Smooth muscle cell (in vitro differentiated cells): ENCODE data around the gene C14orf39. TPM values are rescaled to one million over a fixed set of nuclear protein-coding genes. Genes with fewer than 3 reads are reported as not detected.
"Not testable (repeated sequence)": the region's sequence is repeated elsewhere in the genome, so short reads cannot be mapped to it uniquely, and the experiment has no call there.

Experiments used
- DNase-seq: peaks from one replicate; lab custom pipeline; 2025; ENCODE audit not compliant: unreplicated experiment; lab: John Stamatoyannopoulos, UW
- H2AFZ ChIP-seq: fragments of 200-600 bp; sonication (generic); 2 replicates; pipeline ENCODE4 v1.6.0; 2016; ENCODE audit warnings: antibody characterized with exemption, low read depth, mild to moderate bottlenecking
- H3F3A ChIP-seq: fragments of 200-600 bp; sonication (generic); 2 replicates; pipeline ENCODE4 v1.6.0; 2017; ENCODE audit warnings: antibody characterized with exemption, low read depth
- H3K27ac ChIP-seq: fragments of 200-600 bp; sonication (generic); 2 replicates; pipeline ENCODE4 v1.5.1; 2016; ENCODE audit warnings: low read depth, mild to moderate bottlenecking
- H3K27me3 ChIP-seq: fragments of 200-600 bp; sonication (generic); 2 replicates; pipeline ENCODE4 v1.6.1; 2016; ENCODE audit warnings: low read depth, mild to moderate bottlenecking
- H3K36me3 ChIP-seq: fragments of 200-600 bp; sonication (generic); 2 replicates; pipeline ENCODE4 v1.5.1; 2016; ENCODE audit warnings: low read depth
- H3K4me1 ChIP-seq: fragments of 200-600 bp; sonication (generic); 2 replicates; pipeline ENCODE4 v1.5.1; 2016; ENCODE audit warnings: low read depth
- H3K4me2 ChIP-seq: fragments of 200-600 bp; sonication (generic); 2 replicates; pipeline ENCODE4 v1.6.0; 2016; ENCODE audit warnings: mild to moderate bottlenecking
- H3K4me3 ChIP-seq: fragments of 200-600 bp; sonication (generic); 2 replicates; pipeline ENCODE4 v1.5.1; 2016; ENCODE audit warnings: mild to moderate bottlenecking
- H3K79me2 ChIP-seq: fragments of 200-600 bp; sonication (generic); 2 replicates; pipeline ENCODE4 v1.6.0; 2016; ENCODE audit warnings: low read depth, mild to moderate bottlenecking
- H3K9ac ChIP-seq: fragments of 200-600 bp; sonication (generic); 2 replicates; pipeline ENCODE4 v1.6.0; 2016; ENCODE audit warnings: low read depth
- H3K9me3 ChIP-seq: fragments of 200-600 bp; sonication (generic); replicated peaks from 2 replicates; pipeline ENCODE4 v1.5.1; 2016; ENCODE audit warnings: low read depth
- H4K20me1 ChIP-seq: fragments of 200-600 bp; sonication (generic); 2 replicates; pipeline ENCODE4 v1.6.0; 2016; ENCODE audit warnings: low read depth
- WGBS: methylation state at CpG from one replicate; pipeline ENCODE4 v1.1.7; 2016; ENCODE audit warnings: low lambda C conversion rate; 5-methylcytosine and 5-hydroxymethylcytosine counted together
- polyA plus RNA-seq: library from polyadenylated mRNA; unstranded; fragments of >200 nt; fragmentation: Nextera tagmentation; extraction: Ambion mirVana; gene quantifications from 2 replicates; pipeline ENCODE4 v1.2.1, GENCODE V29; 2016
- total RNA-seq: library from RNA; depleted of rRNA; stranded (reverse); fragments of >200 nt; gene quantifications from 2 replicates; pipeline ENCODE4 v1.2.3, GENCODE V29; 2014
- TF ChIP-seq, protein P1 (sequence below): fragments of 200-600 bp; sonication (generic); IDR thresholded peaks from 2 replicates; pipeline ENCODE4 v1.5.1; 2017; ENCODE audit warnings: borderline replicate concordance, mild to moderate bottlenecking, antibody characterized with exemption; ENCODE audit not compliant: insufficient read depth, poor library complexity, severe bottlenecking

Gene C14orf39
- total and polyA plus RNA-seq, 2 experiments from 2014 or later: 1.3 TPM; not detected in 1

DNA sequence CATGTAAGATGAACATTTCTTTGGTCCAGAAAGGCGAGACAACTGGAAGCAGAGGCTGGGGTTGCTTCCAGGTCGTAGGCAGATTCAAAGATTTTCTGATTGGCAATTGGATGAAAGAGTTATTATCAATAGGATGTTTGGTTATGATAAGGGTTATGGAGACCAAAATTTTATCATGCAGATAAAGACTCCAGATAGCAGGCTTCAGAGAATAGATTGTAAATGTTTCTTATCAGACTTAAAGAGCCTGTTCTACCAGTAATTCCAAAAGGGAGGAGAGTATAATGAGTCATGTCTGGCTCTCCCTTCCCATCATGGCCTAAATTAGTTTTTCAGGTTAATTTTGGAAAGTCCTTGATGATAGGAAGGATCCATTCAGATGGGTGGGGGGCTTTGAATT, 55.6 kb downstream of the C14orf39 start:
- H2AFZ ChIP-seq: no peak overlapping the region
- no peak for DNase-seq
- no peaks in the 10 kb centered on the region for H3K36me3 ChIP-seq
- no peaks in the 10 kb centered on the region for H3K79me2 ChIP-seq
- H3K9ac ChIP-seq: no peak overlapping the region
- TF ChIP-seq, protein P1, sequence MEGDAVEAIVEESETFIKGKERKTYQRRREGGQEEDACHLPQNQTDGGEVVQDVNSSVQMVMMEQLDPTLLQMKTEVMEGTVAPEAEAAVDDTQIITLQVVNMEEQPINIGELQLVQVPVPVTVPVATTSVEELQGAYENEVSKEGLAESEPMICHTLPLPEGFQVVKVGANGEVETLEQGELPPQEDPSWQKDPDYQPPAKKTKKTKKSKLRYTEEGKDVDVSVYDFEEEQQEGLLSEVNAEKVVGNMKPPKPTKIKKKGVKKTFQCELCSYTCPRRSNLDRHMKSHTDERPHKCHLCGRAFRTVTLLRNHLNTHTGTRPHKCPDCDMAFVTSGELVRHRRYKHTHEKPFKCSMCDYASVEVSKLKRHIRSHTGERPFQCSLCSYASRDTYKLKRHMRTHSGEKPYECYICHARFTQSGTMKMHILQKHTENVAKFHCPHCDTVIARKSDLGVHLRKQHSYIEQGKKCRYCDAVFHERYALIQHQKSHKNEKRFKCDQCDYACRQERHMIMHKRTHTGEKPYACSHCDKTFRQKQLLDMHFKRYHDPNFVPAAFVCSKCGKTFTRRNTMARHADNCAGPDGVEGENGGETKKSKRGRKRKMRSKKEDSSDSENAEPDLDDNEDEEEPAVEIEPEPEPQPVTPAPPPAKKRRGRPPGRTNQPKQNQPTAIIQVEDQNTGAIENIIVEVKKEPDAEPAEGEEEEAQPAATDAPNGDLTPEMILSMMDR: no peak
- 73% methylated on average over 2 of the region's 2 CpGs for WGBS
- H3F3A ChIP-seq: no peaks in the 10 kb centered on the region
- no peaks in the 10 kb centered on the region for H3K4me1 ChIP-seq
- no peaks in the 10 kb centered on the region for H3K27me3 ChIP-seq
- H3K9me3 ChIP-seq: no peaks in the 10 kb centered on the region
- no peak overlapping the region for H3K4me2 ChIP-seq
- H3K27ac ChIP-seq: no peak overlapping the region
- no peak overlapping the region for H3K4me3 ChIP-seq
- H4K20me1 ChIP-seq: no peaks in the 10 kb centered on the region

DNA sequence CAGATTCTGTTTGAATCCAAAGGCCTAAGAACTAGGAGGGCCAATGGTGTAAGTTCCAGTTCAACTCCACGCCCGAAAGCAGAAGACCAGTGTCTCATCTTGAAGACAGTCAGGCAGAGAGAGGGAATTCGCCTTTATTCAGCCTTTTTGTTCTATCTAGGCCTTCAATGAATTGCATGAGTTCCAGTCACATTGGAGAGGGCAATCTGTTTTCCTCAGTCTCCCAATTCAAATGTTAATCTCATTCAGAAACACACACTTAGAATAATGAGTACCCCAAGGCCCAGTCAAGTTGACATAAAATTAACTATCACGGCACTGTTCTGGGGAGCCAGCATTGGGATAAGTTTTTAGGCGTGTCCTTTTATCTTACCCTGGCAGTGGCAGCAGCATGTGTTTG, 65.8 kb downstream of the C14orf39 start:
- H3K79me2 ChIP-seq: no peaks in the 10 kb centered on the region
- H2AFZ ChIP-seq: no peak overlapping the region
- no peak overlapping the region for H3K4me2 ChIP-seq
- no peaks in the 10 kb centered on the region for H3F3A ChIP-seq
- H3K9ac ChIP-seq: no peak overlapping the region
- no peaks in the 10 kb centered on the region for H3K36me3 ChIP-seq
- H3K9me3 ChIP-seq: no peaks in the 10 kb centered on the region
- H3K27me3 ChIP-seq: no peaks in the 10 kb centered on the region
- H3K4me1 ChIP-seq: no peaks in the 10 kb centered on the region
- 88% methylated on average over 5 of the region's 5 CpGs for WGBS
- no peaks in the 10 kb centered on the region for H4K20me1 ChIP-seq
- TF ChIP-seq, protein P1: no peak
- no peak overlapping the region for H3K27ac ChIP-seq
- no peak overlapping the region for H3K4me3 ChIP-seq
- DNase-seq: no peak

DNA sequence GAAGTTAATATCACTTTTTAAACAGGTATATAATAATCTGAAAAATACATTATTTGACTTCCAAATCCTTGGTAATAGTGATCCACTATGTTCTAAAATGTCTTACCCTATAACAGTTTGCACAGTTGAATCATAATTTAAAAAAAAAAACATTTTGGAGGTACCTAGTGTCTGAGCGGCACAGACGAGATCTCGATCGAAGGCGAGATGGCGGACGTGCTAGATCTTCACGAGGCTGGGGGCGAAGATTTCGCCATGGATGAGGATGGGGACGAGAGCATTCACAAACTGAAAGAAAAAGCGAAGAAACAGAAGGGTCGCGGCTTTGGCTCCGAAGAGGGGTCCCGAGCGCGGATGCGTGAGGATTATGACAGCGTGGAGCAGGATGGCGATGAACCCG, 88.3 kb downstream of the C14orf39 start:
- 95% methylated on average over 22 of the region's 22 CpGs for WGBS
- not testable (repeated sequence) for H3K36me3 ChIP-seq, H3K27ac ChIP-seq, H3K27me3 ChIP-seq, H3K9me3 ChIP-seq, H3K79me2 ChIP-seq, H2AFZ ChIP-seq, H3K4me3 ChIP-seq, H3F3A ChIP-seq, H3K4me2 ChIP-seq, DNase-seq, H3K9ac ChIP-seq, H3K4me1 ChIP-seq, H4K20me1 ChIP-seq

DNA sequence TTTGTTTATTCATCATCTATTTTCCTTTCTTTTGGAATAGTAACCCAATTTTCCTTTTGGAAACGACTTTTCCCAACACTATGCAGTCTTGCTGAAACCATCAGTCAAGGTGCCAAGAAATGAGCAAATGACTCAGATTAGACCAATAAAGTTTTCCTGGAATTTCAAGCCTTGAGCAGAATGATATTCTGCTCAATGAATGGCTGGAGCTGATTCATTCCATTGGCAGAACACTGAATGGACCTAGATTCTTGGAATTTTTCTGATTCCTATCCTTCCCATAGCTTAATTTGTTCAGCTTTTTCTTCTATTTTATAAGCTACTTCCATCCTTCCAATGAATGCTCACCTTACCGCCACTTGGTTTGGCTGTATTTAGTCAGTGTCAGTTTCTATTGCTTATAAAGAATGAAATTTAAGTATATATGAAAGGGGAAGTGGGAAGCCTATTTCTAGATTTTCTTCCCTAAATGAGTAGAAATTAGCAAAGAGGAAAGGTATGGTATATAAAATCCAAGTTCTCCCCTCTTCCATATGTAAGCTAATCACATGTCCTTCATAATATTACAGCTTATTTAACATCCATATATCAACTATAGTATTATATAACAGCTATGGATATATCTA, 89.0 kb downstream of the C14orf39 start:
- no peaks in the 10 kb centered on the region for H3F3A ChIP-seq
- H2AFZ ChIP-seq: no peak overlapping the region
- H3K9ac ChIP-seq: no peak overlapping the region
- TF ChIP-seq, protein P1: no peak
- H3K79me2 ChIP-seq: no peaks in the 10 kb centered on the region
- WGBS: 74% methylated on average over 2 of the region's 2 CpGs
- H3K4me3 ChIP-seq: no peak overlapping the region
- H4K20me1 ChIP-seq: no peaks in the 10 kb centered on the region
- no peak for DNase-seq
- H3K9me3 ChIP-seq: no peaks in the 10 kb centered on the region
- H3K27ac ChIP-seq: no peak overlapping the region
- no peaks in the 10 kb centered on the region for H3K4me1 ChIP-seq
- H3K36me3 ChIP-seq: no peaks in the 10 kb centered on the region
- no peaks in the 10 kb centered on the region for H3K27me3 ChIP-seq
- no peak overlapping the region for H3K4me2 ChIP-seq

Other genes with a start within 250 kb of the C14orf39 start
- gene PPM1A, start 236.8 kb downstream of the C14orf39 start, total RNA-seq: 23.8 and 30.0 TPM in 2 replicates
- gene PPM1A, start 236.8 kb downstream of the C14orf39 start, polyA plus RNA-seq: 12.5 and 17.5 TPM in 2 replicates
- gene SIX6, start 23.1 kb upstream of the C14orf39 start, total RNA-seq: not detected in 2 replicates
- gene SIX6, start 23.1 kb upstream of the C14orf39 start, polyA plus RNA-seq: not detected in 2 replicates
- 0.54 TPM in 1 of 2 replicates, not detected in the other for gene SIX1, start 163.4 kb upstream of the C14orf39 start, total RNA-seq
- not detected in 2 replicates for gene SIX1, start 163.4 kb upstream of the C14orf39 start, polyA plus RNA-seq
- 12.3 and 13.3 TPM in 2 replicates for gene SIX4, start 238.3 kb upstream of the C14orf39 start, total RNA-seq
- 1.3 and 2.1 TPM in 2 replicates for gene SIX4, start 238.3 kb upstream of the C14orf39 start, polyA plus RNA-seq
- 48.8 and 62.7 TPM in 2 replicates for gene MNAT1, start 248.7 kb upstream of the C14orf39 start, total RNA-seq
- 28.1 and 31.6 TPM in 2 replicates for gene MNAT1, start 248.7 kb upstream of the C14orf39 start, polyA plus RNA-seq